ENCODE data around the gene INPP5D. TPM values are rescaled to one million over a fixed set of nuclear protein-coding genes. Genes with fewer than 3 reads are reported as not detected.
A peak's percentile ranks its signal among the peaks of the same experiment; 100 is the strongest.
"Not testable (repeated sequence)": the region's sequence is repeated elsewhere in the genome, so short reads cannot be mapped to it uniquely, and the experiment has no call there.

INPP5D gene
- total RNA-seq, 1 experiment from 2014 or later, result 2.0 TPM

GRCh38 chr2:233051241-233052149 lies 8.6 kb upstream of the INPP5D start:
- peak; percentile 74 for DNase-seq (ENCODE audit: low read depth)

- not testable (repeated sequence) for DNase-seq (ENCODE audit: low read depth)
Observed at GRCh38 chr2:233052517-233052916, 7.6 kb upstream of the INPP5D start.

- peak; percentile 35 for DNase-seq (ENCODE audit: low read depth)
Observed at GRCh38 chr2:233053928-233054784, 6.0 kb upstream of the INPP5D start.

GRCh38 chr2:233055362-233055761 lies 4.8 kb upstream of the INPP5D start:
- no peak for DNase-seq (ENCODE audit: low read depth)

GRCh38 chr2:233056961-233057605 lies 3.1 kb upstream of the INPP5D start:
- DNase-seq (ENCODE audit: low read depth), result no peak

GRCh38 chr2:233058717-233059546 lies 1.2 kb upstream of the INPP5D start:
- DNase-seq (ENCODE audit: low read depth), result no peak

- DNase-seq (ENCODE audit: low read depth), result no peak
Observed at GRCh38 chr2:233059547-233059796, 670 bp upstream of the INPP5D start.

- DNase-seq (ENCODE audit: low read depth), result no peak
Observed at GRCh38 chr2:233060501-233060979, 398 bp downstream of the INPP5D start.

- DNase-seq (ENCODE audit: low read depth), result no peak
Observed at GRCh38 chr2:233060980-233061590, 943 bp downstream of the INPP5D start.

- DNase-seq (ENCODE audit: low read depth), result no peak
Observed at GRCh38 chr2:233061591-233062450, 1.7 kb downstream of the INPP5D start.

GRCh38 chr2:233062451-233062850 lies 2.3 kb downstream of the INPP5D start:
- DNase-seq (ENCODE audit: low read depth), result no peak

GRCh38 chr2:233062946-233063268 lies 2.8 kb downstream of the INPP5D start:
- DNase-seq (ENCODE audit: low read depth), result no peak

- no peak for DNase-seq (ENCODE audit: low read depth)
Observed at GRCh38 chr2:233063269-233063975, 3.3 kb downstream of the INPP5D start.

- no peak for DNase-seq (ENCODE audit: low read depth)
Observed at GRCh38 chr2:233063976-233064411, 3.9 kb downstream of the INPP5D start.

GRCh38 chr2:233064530-233065199 lies 4.5 kb downstream of the INPP5D start:
- no peak for DNase-seq (ENCODE audit: low read depth)

GRCh38 chr2:233065200-233065589 lies 5.1 kb downstream of the INPP5D start:
- not testable (repeated sequence) for DNase-seq (ENCODE audit: low read depth)

GRCh38 chr2:233065954-233066470 lies 5.9 kb downstream of the INPP5D start:
- no peak for DNase-seq (ENCODE audit: low read depth)

GRCh38 chr2:233068762-233069418 lies 8.7 kb downstream of the INPP5D start:
- no peak for DNase-seq (ENCODE audit: low read depth)
